ENCODE results near the gene TCP11L2. TPM values are rescaled to one million over a fixed set of nuclear protein-coding genes. Genes with fewer than 3 reads are reported as not detected.

Gene TCP11L2
- total and polyA plus RNA-seq, 2 of the 13 experiments (the other 11 are each of a cell fraction or from before 2014, with no cell fraction given): 4.6 to 24.1 TPM

GRCh38 chr12:106302401-106303201, at the start of gene TCP11L2 (continued):
- TF ChIP-seq PAXIP1 (CRISPR knock-in tag; conservative IDR thresholded peaks at IDR 0.05) (peak; percentile 51), ZNF207 (IDR thresholded peaks at IDR 0.05; ENCODE audit: borderline replicate concordance) (no peak), ARID2 (CRISPR knock-in tag; IDR thresholded peaks at IDR 0.05; ENCODE audit: borderline replicate concordance) (no peak), SNAPC2 (CRISPR knock-in tag; IDR thresholded peaks at IDR 0.05) (0 out of 2 replicates have a peak, but pooled peaks have one; percentile 42), ZSCAN29 (CRISPR knock-in tag; conservative IDR thresholded peaks at IDR 0.05) (0 out of 2 replicates have a peak, but pooled peaks have one; percentile 65), BCLAF1 (IDR thresholded peaks at IDR 0.05) (no peak), ZNF33A (CRISPR knock-in tag; IDR thresholded peaks at IDR 0.05; ENCODE audit: borderline replicate concordance) (no peak), ZNF12 (CRISPR knock-in tag; IDR thresholded peaks at IDR 0.05) (no peak), ZSCAN31 (CRISPR knock-in tag; IDR thresholded peaks at IDR 0.05; ENCODE audit: low read depth) (0 out of 2 replicates have a peak, but pooled peaks have one; percentile 60), RORA (CRISPR knock-in tag; IDR thresholded peaks at IDR 0.05) (no peak), SALL1 (CRISPR knock-in tag; IDR thresholded peaks at IDR 0.05) (no peak; the same call in 1 of the 2 replicates), MYPOP (CRISPR knock-in tag; IDR thresholded peaks at IDR 0.05) (no peak; the same call in 1 of the 2 replicates), FOXO4 (CRISPR knock-in tag; conservative IDR thresholded peaks at IDR 0.05) (no peak), XRCC5 (optimal IDR thresholded peaks at IDR 0.05; ENCODE audit: low read length) (no peak), ZNF501 (CRISPR knock-in tag; IDR thresholded peaks at IDR 0.05) (peak; percentile 79)
